Measurements from ENCODE around the gene SLC22A16.

The SLC22A16 gene

GRCh38 chr6:110434961-110435602 is 41.3 kb downstream of the SLC22A16 start:
- H3K36me3 ChIP-seq (ENCODE audit: control insufficient read depth, low read depth, low read length) = no peaks in the 10 kb centered on the region
- H3K9ac ChIP-seq (ENCODE audit: low read length) = no peak overlapping the region
- H3K9me3 ChIP-seq (ENCODE audit: control insufficient read depth, low read depth, low read length) = no peaks in the 10 kb centered on the region
- H3K4me1 ChIP-seq (ENCODE audit: control insufficient read depth, low read depth, low read length) = peaks cover 4% of the 10 kb centered on the region
- H3K27ac ChIP-seq (ENCODE audit: low read length) = no peak overlapping the region
- no peak overlapping the region for H3K4me3 ChIP-seq (ENCODE audit: low read length)
- H3K27me3 ChIP-seq (ENCODE audit: control insufficient read depth, insufficient read depth, low read length) = no peaks in the 10 kb centered on the region

GRCh38 chr6:110432285-110432900 is 44.0 kb downstream of the SLC22A16 start:
- H3K4me1 ChIP-seq (ENCODE audit: control insufficient read depth, low read depth, low read length) = peaks cover 4% of the 10 kb centered on the region
- no peaks in the 10 kb centered on the region for H3K9me3 ChIP-seq (ENCODE audit: control insufficient read depth, low read depth, low read length)
- H3K27ac ChIP-seq (ENCODE audit: low read length) = no peak overlapping the region
- H3K9ac ChIP-seq (ENCODE audit: low read length) = no peak overlapping the region
- no peaks in the 10 kb centered on the region for H3K27me3 ChIP-seq (ENCODE audit: control insufficient read depth, insufficient read depth, low read length)
- no peaks in the 10 kb centered on the region for H3K36me3 ChIP-seq (ENCODE audit: control insufficient read depth, low read depth, low read length)
- no peak overlapping the region for H3K4me3 ChIP-seq (ENCODE audit: low read length)

- no peak overlapping the region for H3K9ac ChIP-seq (ENCODE audit: low read length)
- H3K4me1 ChIP-seq (ENCODE audit: control insufficient read depth, low read depth, low read length) = peaks cover 4% of the 10 kb centered on the region
- H3K27ac ChIP-seq (ENCODE audit: low read length) = no peak overlapping the region
- no peaks in the 10 kb centered on the region for H3K27me3 ChIP-seq (ENCODE audit: control insufficient read depth, insufficient read depth, low read length)
- H3K36me3 ChIP-seq (ENCODE audit: control insufficient read depth, low read depth, low read length) = no peaks in the 10 kb centered on the region
- H3K9me3 ChIP-seq (ENCODE audit: control insufficient read depth, low read depth, low read length) = no peaks in the 10 kb centered on the region
- no peak overlapping the region for H3K4me3 ChIP-seq (ENCODE audit: low read length)
Observed at GRCh38 chr6:110430741-110431140, 45.7 kb downstream of the SLC22A16 start.

GRCh38 chr6:110430236-110430635 is 46.2 kb downstream of the SLC22A16 start:
- H3K9ac ChIP-seq (ENCODE audit: low read length) = no peak overlapping the region
- no peak overlapping the region for H3K4me3 ChIP-seq (ENCODE audit: low read length)
- no peaks in the 10 kb centered on the region for H3K9me3 ChIP-seq (ENCODE audit: control insufficient read depth, low read depth, low read length)
- no peaks in the 10 kb centered on the region for H3K27me3 ChIP-seq (ENCODE audit: control insufficient read depth, insufficient read depth, low read length)
- no peak overlapping the region for H3K27ac ChIP-seq (ENCODE audit: low read length)
- no peaks in the 10 kb centered on the region for H3K36me3 ChIP-seq (ENCODE audit: control insufficient read depth, low read depth, low read length)
- H3K4me1 ChIP-seq (ENCODE audit: control insufficient read depth, low read depth, low read length) = peaks cover 4% of the 10 kb centered on the region

- no peak overlapping the region for H3K4me3 ChIP-seq (ENCODE audit: low read length)
- no peak overlapping the region for H3K9ac ChIP-seq (ENCODE audit: low read length)
- no peaks in the 10 kb centered on the region for H3K36me3 ChIP-seq (ENCODE audit: control insufficient read depth, low read depth, low read length)
- H3K27me3 ChIP-seq (ENCODE audit: control insufficient read depth, insufficient read depth, low read length) = no peaks in the 10 kb centered on the region
- H3K4me1 ChIP-seq (ENCODE audit: control insufficient read depth, low read depth, low read length) = peaks cover 4% of the 10 kb centered on the region
- no peak overlapping the region for H3K27ac ChIP-seq (ENCODE audit: low read length)
- no peaks in the 10 kb centered on the region for H3K9me3 ChIP-seq (ENCODE audit: control insufficient read depth, low read depth, low read length)
Observed at GRCh38 chr6:110428153-110428552, 48.3 kb downstream of the SLC22A16 start.

GRCh38 chr6:110425816-110426215 is 50.6 kb downstream of the SLC22A16 start:
- H3K4me3 ChIP-seq (ENCODE audit: low read length) = no peak overlapping the region
- H3K27ac ChIP-seq (ENCODE audit: low read length) = no peak overlapping the region
- no peaks in the 10 kb centered on the region for H3K36me3 ChIP-seq (ENCODE audit: control insufficient read depth, low read depth, low read length)
- no peaks in the 10 kb centered on the region for H3K9me3 ChIP-seq (ENCODE audit: control insufficient read depth, low read depth, low read length)
- no peak overlapping the region for H3K9ac ChIP-seq (ENCODE audit: low read length)
- H3K27me3 ChIP-seq (ENCODE audit: control insufficient read depth, insufficient read depth, low read length) = no peaks in the 10 kb centered on the region
- H3K4me1 ChIP-seq (ENCODE audit: control insufficient read depth, low read depth, low read length) = peaks cover 4% of the 10 kb centered on the region

GRCh38 chr6:110422444-110422822 is 54.0 kb downstream of the SLC22A16 start:
- Histone ChIP-seq H3K4me1 (ENCODE audit: control insufficient read depth, low read depth, low read length) (no peaks in the 10 kb centered on the region), H3K4me3 (ENCODE audit: low read length) (no peak overlapping the region), H3K9ac (ENCODE audit: low read length) (no peak overlapping the region), H3K36me3 (ENCODE audit: control insufficient read depth, low read depth, low read length) (no peaks in the 10 kb centered on the region), H3K27ac (ENCODE audit: low read length) (no peak overlapping the region), H3K9me3 (ENCODE audit: control insufficient read depth, low read depth, low read length) (no peaks in the 10 kb centered on the region), H3K27me3 (ENCODE audit: control insufficient read depth, insufficient read depth, low read length) (no peaks in the 10 kb centered on the region)

GRCh38 chr6:110421749-110422443 is 54.5 kb downstream of the SLC22A16 start:
- Histone ChIP-seq H3K9ac (ENCODE audit: low read length) (no peak overlapping the region), H3K36me3 (ENCODE audit: control insufficient read depth, low read depth, low read length) (no peaks in the 10 kb centered on the region), H3K4me1 (ENCODE audit: control insufficient read depth, low read depth, low read length) (no peaks in the 10 kb centered on the region)

GRCh38 chr6:110419028-110419739 is 57.2 kb downstream of the SLC22A16 start:
- no peaks in the 10 kb centered on the region for H3K36me3 ChIP-seq (ENCODE audit: control insufficient read depth, low read depth, low read length)
- H3K9ac ChIP-seq (ENCODE audit: low read length) = no peak overlapping the region
- H3K27me3 ChIP-seq (ENCODE audit: control insufficient read depth, insufficient read depth, low read length) = no peaks in the 10 kb centered on the region
- H3K4me1 ChIP-seq (ENCODE audit: control insufficient read depth, low read depth, low read length) = no peaks in the 10 kb centered on the region
- H3K4me3 ChIP-seq (ENCODE audit: low read length) = no peak overlapping the region
- H3K9me3 ChIP-seq (ENCODE audit: control insufficient read depth, low read depth, low read length) = no peaks in the 10 kb centered on the region
- no peak overlapping the region for H3K27ac ChIP-seq (ENCODE audit: low read length)

More at GRCh38 chr6:110421749-110422443, 54.5 kb downstream of the SLC22A16 start:
- Histone ChIP-seq H3K4me3 (ENCODE audit: low read length) (no peak overlapping the region), H3K27me3 (ENCODE audit: control insufficient read depth, insufficient read depth, low read length) (no peaks in the 10 kb centered on the region), H3K27ac (ENCODE audit: low read length) (no peak overlapping the region), H3K9me3 (ENCODE audit: control insufficient read depth, low read depth, low read length) (no peaks in the 10 kb centered on the region)

GRCh38 chr6:110418594-110418993 is 57.8 kb downstream of the SLC22A16 start:
- Histone ChIP-seq H3K36me3 (ENCODE audit: control insufficient read depth, low read depth, low read length) (no peaks in the 10 kb centered on the region), H3K9ac (ENCODE audit: low read length) (no peak overlapping the region), H3K4me1 (ENCODE audit: control insufficient read depth, low read depth, low read length) (no peaks in the 10 kb centered on the region), H3K27me3 (ENCODE audit: control insufficient read depth, insufficient read depth, low read length) (no peaks in the 10 kb centered on the region), H3K4me3 (ENCODE audit: low read length) (no peak overlapping the region), H3K27ac (ENCODE audit: low read length) (no peak overlapping the region), H3K9me3 (ENCODE audit: control insufficient read depth, low read depth, low read length) (no peaks in the 10 kb centered on the region)

GRCh38 chr6:110415086-110415916 is 61.1 kb downstream of the SLC22A16 start, which contains the start of gene DDO:
Gene DDO, minus strand, starts transcription at chr6:110415575. Its CDS starts 2,113 bp downstream, at chr6:110413462.
- no peaks in the 10 kb centered on the region for H3K4me1 ChIP-seq (ENCODE audit: control insufficient read depth, low read depth, low read length)
- H3K9ac ChIP-seq (ENCODE audit: low read length) = no peak within 1 kb of the TSS
- no peaks in the 10 kb centered on the region for H3K9me3 ChIP-seq (ENCODE audit: control insufficient read depth, low read depth, low read length)
- H3K36me3 ChIP-seq (ENCODE audit: control insufficient read depth, low read depth, low read length) = no peaks in the 10 kb centered on the region
- no peak within 1 kb of the TSS for H3K27ac ChIP-seq (ENCODE audit: low read length)
- H3K27me3 ChIP-seq (ENCODE audit: control insufficient read depth, insufficient read depth, low read length) = no peaks in the 10 kb centered on the region
- no peak within 1 kb of the TSS for H3K4me3 ChIP-seq (ENCODE audit: low read length)
